ENCODE results near the gene FOXP1.

DNA sequence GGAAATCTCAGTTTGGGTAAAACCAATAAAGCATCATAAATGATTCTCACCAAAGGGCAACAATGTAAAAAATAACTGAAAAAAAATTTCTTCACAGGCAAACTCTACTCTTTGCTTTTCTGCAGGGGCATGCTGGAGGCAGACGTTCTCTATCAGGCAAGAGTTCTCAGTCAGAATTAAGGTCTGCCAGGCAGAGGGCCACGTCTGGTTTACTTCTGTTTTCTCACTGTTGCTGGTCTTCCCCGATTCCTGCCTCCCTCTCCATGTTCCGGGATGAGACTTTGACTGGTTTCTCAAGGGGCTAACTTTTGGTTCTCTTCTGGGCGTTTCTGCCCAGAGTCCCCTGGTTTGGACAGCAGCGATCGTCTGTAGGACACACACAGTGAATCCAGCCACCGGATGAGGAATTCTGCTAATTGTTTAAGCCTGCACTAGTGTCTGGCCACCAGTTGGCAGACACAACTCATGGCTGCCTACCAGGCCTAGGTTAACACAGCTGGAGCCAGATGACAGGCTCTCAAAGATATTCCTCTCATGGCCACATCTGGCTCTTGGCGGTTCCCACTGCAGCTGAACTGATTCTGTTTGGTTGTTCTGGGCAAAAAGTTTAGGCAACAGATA lies 273.1 kb downstream of the FOXP1 start:
- TF ChIP-seq, protein P1, sequence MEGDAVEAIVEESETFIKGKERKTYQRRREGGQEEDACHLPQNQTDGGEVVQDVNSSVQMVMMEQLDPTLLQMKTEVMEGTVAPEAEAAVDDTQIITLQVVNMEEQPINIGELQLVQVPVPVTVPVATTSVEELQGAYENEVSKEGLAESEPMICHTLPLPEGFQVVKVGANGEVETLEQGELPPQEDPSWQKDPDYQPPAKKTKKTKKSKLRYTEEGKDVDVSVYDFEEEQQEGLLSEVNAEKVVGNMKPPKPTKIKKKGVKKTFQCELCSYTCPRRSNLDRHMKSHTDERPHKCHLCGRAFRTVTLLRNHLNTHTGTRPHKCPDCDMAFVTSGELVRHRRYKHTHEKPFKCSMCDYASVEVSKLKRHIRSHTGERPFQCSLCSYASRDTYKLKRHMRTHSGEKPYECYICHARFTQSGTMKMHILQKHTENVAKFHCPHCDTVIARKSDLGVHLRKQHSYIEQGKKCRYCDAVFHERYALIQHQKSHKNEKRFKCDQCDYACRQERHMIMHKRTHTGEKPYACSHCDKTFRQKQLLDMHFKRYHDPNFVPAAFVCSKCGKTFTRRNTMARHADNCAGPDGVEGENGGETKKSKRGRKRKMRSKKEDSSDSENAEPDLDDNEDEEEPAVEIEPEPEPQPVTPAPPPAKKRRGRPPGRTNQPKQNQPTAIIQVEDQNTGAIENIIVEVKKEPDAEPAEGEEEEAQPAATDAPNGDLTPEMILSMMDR (CRISPR knock-in tag; IDR thresholded peaks at IDR 0.05): no peak
- TF ChIP-seq ZNF773 (CRISPR knock-in tag; IDR thresholded peaks at IDR 0.05; ENCODE audit: borderline replicate concordance): no peak
- TF ChIP-seq MAZ (IDR thresholded peaks at IDR 0.05; ENCODE audit: borderline replicate concordance, low read depth, low read length): no peak
- TF ChIP-seq MAZ (CRISPR knock-in tag; IDR thresholded peaks at IDR 0.05; ENCODE audit: low read depth): no peak
- TF ChIP-seq POLR2AphosphoS5 (IDR thresholded peaks at IDR 0.05; ENCODE audit: low read depth, low read length): no peak
- TF ChIP-seq GABPA (IDR thresholded peaks at IDR 0.05; ENCODE audit: low read depth, low read length): no peak
- TF ChIP-seq GABPA (CRISPR knock-in tag; IDR thresholded peaks at IDR 0.05; ENCODE audit: low read depth): no peak
- no peak for TF ChIP-seq EZH2 (conservative IDR thresholded peaks at IDR 0.05; ENCODE audit: low read depth, low read length)
- TF ChIP-seq TBP (CRISPR knock-in tag; IDR thresholded peaks at IDR 0.05): no peak
- TF ChIP-seq MAX (IDR thresholded peaks at IDR 0.05): no peak
- no peak for TF ChIP-seq FOXJ3 (CRISPR knock-in tag; IDR thresholded peaks at IDR 0.05; ENCODE audit: borderline replicate concordance)
- no peak for TF ChIP-seq SETDB1 (CRISPR knock-in tag; IDR thresholded peaks at IDR 0.05; ENCODE audit: borderline replicate concordance)
- no peak for TF ChIP-seq SP2 (CRISPR knock-in tag; IDR thresholded peaks at IDR 0.05)
- no peak for TF ChIP-seq CREM (IDR thresholded peaks at IDR 0.05)
- TF ChIP-seq CREM (CRISPR knock-in tag; IDR thresholded peaks at IDR 0.05): no peak
